Gastroesophageal sphincter (tissue), 4 donors: ENCODE measurements around the gene CATSPERE. TPM values are rescaled to one million over a fixed set of nuclear protein-coding genes. Genes with fewer than 3 reads are reported as not detected.
"Not testable (repeated sequence)": the region's sequence is repeated elsewhere in the genome, so short reads cannot be mapped to it uniquely, and the experiment has no call there.

Experiments used
- ATAC-seq: fragments of 150-250 bp; one replicate; pipeline ENCODE4 v1.9.1; 2016; ENCODE audit warnings: mild to moderate bottlenecking, moderate library complexity
- H3K27ac ChIP-seq, 4 donors: fragments of 200-600 bp; sonication (generic) in 3 of 4; 1 replicate in 3 of 4; 2 replicates in 1 of 4; pipeline ENCODE4 v1.5.1; 2016 to 2019
- H3K27me3 ChIP-seq: fragments of 200-600 bp; sonication (generic); one replicate; pipeline ENCODE4 v1.5.1; 2019
- H3K36me3 ChIP-seq, 2 donors: fragments of 200-600 bp; sonication (generic); one replicate each; pipeline ENCODE4 v1.5.1; 2019; ENCODE audit warnings: control low read depth in 1 of 2
- H3K4me1 ChIP-seq, 3 donors: fragments of 200-600 bp; sonication (generic); 1 replicate in 2 of 3; 2 replicates in 1 of 3; pipeline ENCODE4 v1.5.1; 2016 to 2019; ENCODE audit warnings: control low read depth in 2 of 3
- H3K4me3 ChIP-seq, 2 donors: fragments of 200-600 bp; sonication (generic); one replicate each; pipeline ENCODE4 v1.5.1; 2019; ENCODE audit warnings: mild to moderate bottlenecking in 1 of 2, moderate library complexity in 1 of 2
- H3K9me3 ChIP-seq, 3 donors: fragments of 200-600 bp; sonication (generic); one replicate each; pipeline ENCODE4 v1.5.1; 2017 to 2019; ENCODE audit warnings: control low read depth in 2 of 3
- CTCF ChIP-seq, 4 experiments: fragments of 200-600 bp in 2 of 4; fragments of 450-650 bp in 2 of 4; sonication (generic) in 1 of 4; IDR thresholded peaks; one replicate each; pipeline ENCODE4 v1.5.1; 2017 to 2019; ENCODE audit warnings: antibody characterized with exemption in 4 of 4, mild to moderate bottlenecking in 2 of 4, moderate library complexity in 2 of 4
- EP300 ChIP-seq: sonication (generic); formaldehyde crosslinking; IDR thresholded peaks from one replicate; pipeline ENCODE4 v1.6.1; 2017; ENCODE audit warnings: antibody characterized with exemption, mild to moderate bottlenecking
- POLR2A ChIP-seq, 2 donors: fragments of 450-650 bp; IDR thresholded peaks; one replicate each; pipeline ENCODE4 v1.6.1; 2017; ENCODE audit warnings: antibody characterized with exemption in 2 of 2, mild to moderate bottlenecking in 2 of 2, moderate library complexity in 1 of 2
- POLR2AphosphoS5 ChIP-seq: sonication (generic); formaldehyde crosslinking; IDR thresholded peaks from one replicate; pipeline ENCODE4 v1.6.1; 2017; ENCODE audit warnings: antibody characterized with exemption
- WGBS, 2 donors: methylation state at CpG; one replicate each; pipeline ENCODE4 v1.1.5; 2018; ENCODE audit warnings: low coverage in 1 of 2; 5-methylcytosine and 5-hydroxymethylcytosine counted together
- total RNA-seq, 4 donors: library from RNA; depleted of rRNA; stranded (reverse); fragments of >200 nt; gene quantifications; one replicate each; pipeline ENCODE4 v1.1.0, GENCODE V29; 2016

The CATSPERE gene
- total RNA-seq, 4 donors from 2014 or later: 1.2 to 2.7 (median 2.3) TPM

GRCh38 chr1:244659694-244660093, 198.6 kb downstream of the CATSPERE start:
- Histone ChIP-seq H3K27ac (peak overlapping the region in 1 of 4 donors; percentile 6), H3K4me1 (peaks cover 5 to 64% (median 5%) of the 10 kb centered on the region in 3 donors), H3K27me3 (no peaks in the 10 kb centered on the region), H3K36me3 (peaks cover 0 to 4% of the 10 kb centered on the region in 2 donors), H3K9me3 (no peaks in the 10 kb centered on the region), H3K4me3 (no peak overlapping the region)
- ATAC-seq: no peak
- TF ChIP-seq POLR2AphosphoS5 (no peak), EP300 (no peak), POLR2A (IDR thresholded peaks at IDR 0.05) (no peak), CTCF (IDR thresholded peaks at IDR 0.05) (no peak)
- WGBS, 2 donors: 51 to 58% methylated on average over 3 of the region's 3 CpGs

GRCh38 chr1:244660595-244660994, 199.5 kb downstream of the CATSPERE start:
- Histone ChIP-seq H3K4me3 (no peak overlapping the region), H3K27me3 (no peaks in the 10 kb centered on the region), H3K4me1 (peaks cover 0 to 61% (median 5%) of the 10 kb centered on the region in 3 donors), H3K27ac (no peak overlapping the region), H3K9me3 (no peaks in the 10 kb centered on the region), H3K36me3 (peaks cover 0 to 4% of the 10 kb centered on the region in 2 donors)
- WGBS, 2 donors: 94 to 95% methylated on average over 3 of the region's 3 CpGs
- no peak for TF ChIP-seq POLR2A (IDR thresholded peaks at IDR 0.05)
- TF ChIP-seq POLR2AphosphoS5: no peak
- TF ChIP-seq EP300: no peak
- TF ChIP-seq CTCF (IDR thresholded peaks at IDR 0.05): no peak
- no peak for ATAC-seq

DNA sequence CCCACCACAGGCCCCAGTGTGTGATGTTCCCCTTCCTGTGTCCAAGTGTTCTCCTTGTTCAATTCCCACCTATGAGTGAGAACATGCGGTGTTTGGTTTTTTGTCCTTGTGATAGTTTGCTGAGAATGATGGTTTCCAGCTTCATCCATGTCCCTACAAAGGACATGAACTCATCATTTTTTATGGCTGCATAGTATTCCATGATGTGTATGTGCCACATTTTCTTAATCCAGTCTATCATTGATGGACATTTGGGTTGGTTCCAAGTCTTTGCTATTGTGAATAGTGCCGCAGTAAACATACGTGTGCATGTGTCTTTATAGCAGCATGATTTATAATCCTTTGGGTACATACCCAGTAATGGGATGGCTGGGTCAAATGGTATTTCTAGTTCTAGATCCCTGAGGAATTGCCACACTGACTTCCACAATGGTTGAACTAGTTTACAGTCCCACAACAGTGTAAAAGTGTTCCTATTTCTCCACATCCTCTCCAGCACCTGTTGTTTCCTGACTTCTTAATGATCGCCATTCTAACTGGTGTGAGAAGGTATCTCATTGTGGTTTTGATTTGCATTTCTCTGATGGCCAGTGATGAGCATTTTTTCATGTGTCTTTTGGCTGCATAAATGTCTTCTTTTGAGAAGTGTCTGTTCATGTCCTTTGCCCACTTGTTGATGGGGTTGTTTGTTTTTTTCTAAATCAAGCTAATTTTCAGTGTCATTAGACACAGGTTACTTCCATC, 200.7 kb downstream of the CATSPERE start:
- H3K9me3 ChIP-seq, H3K4me3 ChIP-seq, H3K27me3 ChIP-seq, H3K36me3 ChIP-seq, H3K27ac ChIP-seq, ATAC-seq: not testable (repeated sequence)
- 86 to 100% methylated on average over 1 of the region's 4 CpGs for whole genome bisulfite sequencing, 2 donors
- peaks cover 0 to 56% (median 5%) of the 10 kb centered on the region in 3 donors for H3K4me1 ChIP-seq

GRCh38 chr1:244662599-244662998, 201.5 kb downstream of the CATSPERE start:
- no peak overlapping the region for H3K4me3 ChIP-seq
- H3K36me3 ChIP-seq: no peaks in the 10 kb centered on the region
- no peak for ATAC-seq
- no peaks in the 10 kb centered on the region for H3K9me3 ChIP-seq
- TF ChIP-seq POLR2AphosphoS5 (no peak), EP300 (no peak), POLR2A (IDR thresholded peaks at IDR 0.05) (no peak), CTCF (IDR thresholded peaks at IDR 0.05) (no peak)
- no peak overlapping the region for H3K27ac ChIP-seq
- 71 to 83% methylated on average over 2 of the region's 2 CpGs for WGBS, 2 donors
- H3K4me1 ChIP-seq: peaks cover 0 to 56% (median 5%) of the 10 kb centered on the region in 3 donors
- H3K27me3 ChIP-seq: no peaks in the 10 kb centered on the region

GRCh38 chr1:244664353-244664752, 203.3 kb downstream of the CATSPERE start:
- 83 to 86% methylated on average over 3 of the region's 3 CpGs for WGBS, 2 donors
- Histone ChIP-seq H3K4me1 (peaks cover 0 to 39% (median 0%) of the 10 kb centered on the region in 3 donors), H3K27ac (no peak overlapping the region), H3K27me3 (no peaks in the 10 kb centered on the region), H3K4me3 (no peak overlapping the region), H3K36me3 (no peaks in the 10 kb centered on the region), H3K9me3 (no peaks in the 10 kb centered on the region)
- TF ChIP-seq POLR2AphosphoS5: no peak
- TF ChIP-seq POLR2A (IDR thresholded peaks at IDR 0.05): no peak
- no peak for TF ChIP-seq EP300
- no peak for TF ChIP-seq CTCF (IDR thresholded peaks at IDR 0.05)
- ATAC-seq: no peak
